ENCODE data around the gene LAMP5.

LAMP5 gene

DNA sequence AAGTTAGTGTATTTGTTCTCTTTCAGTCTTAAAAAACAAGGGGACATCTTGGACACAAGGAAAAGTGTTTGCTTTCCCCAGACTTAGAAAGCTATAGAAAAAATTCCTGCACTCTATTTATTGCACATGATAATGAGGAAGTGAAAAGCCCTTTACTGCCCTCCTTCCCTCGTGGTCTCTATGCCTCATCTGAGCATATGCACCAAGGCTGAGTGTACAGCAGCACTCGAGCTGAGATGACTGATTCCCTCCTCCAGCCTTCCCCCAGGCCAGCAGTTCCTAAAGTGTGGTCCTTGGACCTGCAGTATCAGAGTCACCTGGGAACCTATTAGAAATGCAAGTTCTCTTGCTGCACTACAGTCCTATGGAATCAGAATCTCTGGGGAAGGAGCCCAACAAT lies 14.3 kb upstream of the LAMP5 start:
- DNase-seq (ENCODE audit: low read depth in 3 of 3): no peak

DNA sequence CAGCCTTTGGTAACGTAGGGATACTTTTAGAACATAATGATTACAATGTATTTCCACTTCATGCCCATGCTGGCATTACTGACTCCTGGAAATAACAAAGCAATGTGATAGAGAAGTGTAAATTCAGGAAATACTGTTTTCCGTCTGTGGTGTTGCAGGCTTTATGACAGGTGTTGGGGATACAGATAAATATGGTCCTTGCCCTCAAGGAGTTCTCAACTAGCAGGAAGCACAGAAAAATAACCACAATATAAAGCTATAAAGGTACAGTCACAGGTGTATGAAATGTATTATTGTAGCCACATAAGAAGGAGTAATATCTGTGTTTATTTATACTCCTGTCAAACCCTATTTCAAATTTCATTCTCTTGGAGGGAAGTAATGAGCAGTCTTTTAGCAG lies 12.9 kb upstream of the LAMP5 start:
- no peak for DNase-seq (ENCODE audit: low read depth in 3 of 3)

DNA sequence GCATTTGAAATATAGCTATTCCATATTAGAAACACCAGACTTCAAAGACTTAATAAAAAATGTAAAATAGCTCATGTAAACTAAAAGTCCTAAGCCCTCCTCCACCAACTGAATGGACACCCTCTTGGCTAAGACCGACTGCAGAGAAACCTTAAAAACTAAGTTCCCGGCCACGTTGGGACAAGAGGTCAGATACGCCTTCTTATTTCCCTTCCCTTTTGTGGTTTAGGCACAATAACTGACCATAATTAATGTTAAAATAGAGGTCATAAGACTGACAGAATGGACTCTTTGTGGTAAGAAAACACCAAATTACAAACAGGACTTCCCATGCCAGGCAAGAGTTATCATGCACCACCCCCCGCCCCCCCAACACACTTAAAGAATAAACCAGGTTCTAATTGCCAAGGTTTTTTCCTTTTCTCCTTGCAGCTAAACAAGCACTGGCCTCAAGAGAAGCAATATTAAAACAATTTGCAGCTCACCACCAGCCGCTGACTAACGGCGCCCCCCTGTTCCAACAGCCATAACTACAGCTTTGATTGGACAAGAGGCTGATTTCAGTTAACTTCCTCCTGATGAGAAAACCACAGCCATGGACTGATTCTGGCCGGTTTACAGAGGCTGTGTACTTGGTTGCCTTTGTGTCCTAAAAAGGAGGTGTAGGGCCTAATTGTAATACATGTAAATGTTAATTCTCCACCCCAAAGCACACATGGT lies 10.7 kb upstream of the LAMP5 start:
- no peak for DNase-seq (ENCODE audit: low read depth in 3 of 3)

DNA sequence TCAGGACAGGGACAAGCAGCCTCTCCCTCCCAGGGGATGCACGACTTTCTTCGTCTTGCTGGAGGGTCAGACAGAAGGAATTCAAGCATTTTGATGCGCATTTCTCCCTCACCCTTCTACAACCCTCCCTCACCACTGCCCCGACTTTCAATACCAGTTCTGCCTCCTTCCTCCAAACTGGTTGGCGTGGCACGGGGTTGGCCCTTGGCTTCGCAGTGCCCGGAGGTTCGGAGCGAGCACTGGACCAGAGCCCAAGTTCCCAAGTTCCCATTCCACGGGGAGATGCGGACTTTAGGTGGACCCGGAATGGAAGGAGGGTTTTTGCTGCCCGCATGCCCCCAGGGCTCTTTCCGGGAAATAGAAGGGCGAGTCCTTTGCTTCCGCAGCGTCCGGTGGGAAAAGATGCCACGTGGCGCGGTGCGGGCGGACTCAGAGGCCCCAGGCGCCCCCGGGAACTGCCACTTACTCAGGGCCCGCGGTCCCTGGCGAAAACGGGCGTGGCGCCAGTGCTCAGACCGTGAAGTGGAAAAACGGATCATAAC lies 8.0 kb upstream of the LAMP5 start:
- no peak for DNase-seq (ENCODE audit: low read depth in 3 of 3)

DNA sequence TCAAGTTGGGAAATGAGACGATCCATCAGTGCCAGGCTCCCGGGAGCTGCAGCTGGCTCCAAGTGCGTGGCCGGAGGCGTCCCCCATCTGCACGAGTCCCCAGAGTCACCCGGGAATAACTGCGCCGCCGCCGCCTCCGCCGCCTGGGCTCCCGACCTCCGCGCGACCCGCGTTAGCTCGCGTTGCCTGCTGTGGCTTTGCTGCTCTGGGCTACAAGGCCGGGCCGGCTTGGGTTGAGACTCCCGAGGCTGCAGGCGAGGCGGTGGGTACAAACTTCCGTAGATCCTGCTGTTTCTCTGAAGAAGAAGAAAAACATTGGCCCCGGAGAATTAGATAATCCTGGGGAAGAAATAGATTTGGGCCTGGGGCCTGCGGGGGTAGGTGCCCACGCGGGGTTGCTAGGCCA lies 7.4 kb upstream of the LAMP5 start:
- no peak for DNase-seq (ENCODE audit: low read depth in 3 of 3)

DNA sequence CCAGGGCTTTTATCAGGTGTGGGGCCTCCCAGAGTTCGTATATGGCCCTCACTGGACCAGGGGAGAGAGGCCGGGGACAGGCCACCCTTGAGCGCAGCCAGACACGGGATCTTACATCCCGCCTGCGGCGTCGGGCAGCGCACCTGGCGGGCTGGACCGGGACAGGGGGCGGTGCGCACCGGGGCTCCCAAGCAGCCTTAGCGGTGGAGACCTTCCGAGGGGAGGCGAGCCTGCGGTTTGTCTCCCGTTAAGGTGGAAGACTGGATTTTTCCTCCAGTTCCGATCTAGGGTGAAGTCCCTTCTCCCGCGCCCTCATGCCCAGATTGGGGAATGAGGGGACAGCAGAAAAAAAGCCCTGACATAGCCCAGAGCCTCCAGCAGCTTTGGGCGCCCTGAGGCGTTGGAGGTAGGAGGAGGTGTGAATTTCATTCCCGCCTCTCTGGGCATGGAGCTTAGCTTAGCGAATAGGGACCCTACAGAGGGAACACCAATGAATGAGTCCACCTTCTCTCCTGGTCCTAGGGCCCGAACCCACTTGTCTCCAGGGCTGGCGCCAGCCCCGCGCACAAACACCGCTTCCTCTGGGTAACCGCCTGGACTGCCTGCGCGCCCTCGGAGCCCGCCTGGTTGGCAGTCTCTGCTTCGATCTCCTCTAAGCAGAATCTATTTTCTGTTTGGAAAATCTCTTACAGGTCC lies 6.7 kb upstream of the LAMP5 start:
- DNase-seq (ENCODE audit: low read depth in 3 of 3): no peak

DNA sequence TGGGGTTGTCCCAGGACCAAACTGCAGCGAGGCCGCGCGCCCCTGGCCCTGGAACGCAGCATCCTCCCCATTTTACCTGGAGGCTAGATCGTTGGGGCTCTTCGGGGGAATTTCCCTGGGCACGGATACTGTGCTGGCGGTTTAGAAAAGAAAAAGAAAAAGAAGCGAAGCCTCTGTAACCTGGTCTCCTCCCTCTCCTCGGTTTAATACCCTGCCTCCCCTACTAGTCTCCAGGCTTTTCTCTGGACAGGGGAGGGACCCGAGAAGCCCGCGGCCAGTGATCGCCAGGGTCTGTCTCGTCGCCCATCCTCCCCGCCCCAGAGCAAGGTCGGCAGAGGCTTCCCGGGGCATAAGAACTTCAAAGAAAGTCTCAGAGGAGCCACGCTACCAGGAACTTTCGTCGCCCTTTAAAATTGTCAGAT lies 6.1 kb upstream of the LAMP5 start:
- no peak for DNase-seq (ENCODE audit: low read depth in 3 of 3)

DNA sequence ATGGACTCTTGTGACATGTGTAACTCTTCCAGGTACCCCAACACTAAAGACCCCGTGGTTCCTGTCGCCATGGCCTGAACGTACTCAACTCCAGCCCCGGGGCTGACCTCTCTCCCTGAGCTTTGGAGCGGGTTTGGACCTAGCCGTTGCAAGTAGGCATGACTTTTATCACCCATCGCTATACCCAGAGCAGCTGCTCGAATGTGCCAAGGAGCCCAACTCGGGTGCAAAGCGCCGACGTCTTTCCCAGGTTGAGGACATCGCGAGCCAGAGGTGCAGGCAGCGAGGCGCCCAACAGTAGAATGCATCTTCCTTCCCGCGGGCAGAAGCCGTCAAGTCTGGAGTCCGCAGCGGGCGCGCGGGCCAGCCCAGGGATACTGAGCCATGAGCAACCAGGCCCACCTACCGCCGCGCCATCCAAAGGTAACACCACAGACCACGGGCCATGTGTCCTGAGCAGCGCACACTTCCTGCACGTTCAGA lies 5.7 kb upstream of the LAMP5 start:
- DNase-seq (ENCODE audit: low read depth in 3 of 3): no peak

DNA sequence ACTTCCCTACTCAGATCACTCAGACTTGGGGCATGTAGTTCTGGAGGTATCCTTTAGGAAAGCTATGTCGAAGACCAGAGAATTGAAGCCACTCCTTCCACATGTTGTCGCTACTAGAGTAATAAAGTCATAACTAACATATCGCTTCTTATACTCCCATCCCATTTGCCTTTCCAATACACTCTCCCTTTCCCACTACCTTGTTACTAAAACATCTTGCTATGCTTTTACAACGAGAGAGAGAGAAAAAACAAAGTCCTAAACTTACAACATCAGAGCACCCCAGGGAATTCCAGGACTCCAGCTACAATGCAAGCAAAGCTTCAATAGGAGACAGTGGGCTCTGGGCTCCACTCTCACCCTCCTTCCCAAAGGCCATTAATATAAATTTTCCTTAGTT lies 5.1 kb upstream of the LAMP5 start:
- DNase-seq (ENCODE audit: low read depth in 3 of 3): no peak

DNA sequence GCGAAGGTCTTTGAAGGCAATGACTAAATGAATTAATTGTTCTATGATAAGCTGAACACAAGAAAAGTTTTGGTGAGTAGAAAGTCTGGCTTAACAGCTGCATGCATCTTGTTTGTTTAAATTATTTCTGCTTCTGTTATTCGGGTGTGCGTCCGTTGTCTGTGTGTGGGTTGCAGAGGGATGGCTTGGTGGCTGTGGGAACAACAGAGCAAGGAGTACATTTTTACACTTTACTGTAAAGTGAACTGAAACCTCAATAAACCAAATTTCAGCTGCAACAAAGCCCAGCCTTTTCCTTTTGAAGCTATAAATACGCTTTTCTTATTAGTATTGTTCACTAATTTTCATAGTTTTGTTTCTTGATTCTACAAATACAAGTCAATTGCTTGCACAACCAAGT lies 3.5 kb upstream of the LAMP5 start:
- DNase-seq (ENCODE audit: low read depth in 3 of 3): no peak

DNA sequence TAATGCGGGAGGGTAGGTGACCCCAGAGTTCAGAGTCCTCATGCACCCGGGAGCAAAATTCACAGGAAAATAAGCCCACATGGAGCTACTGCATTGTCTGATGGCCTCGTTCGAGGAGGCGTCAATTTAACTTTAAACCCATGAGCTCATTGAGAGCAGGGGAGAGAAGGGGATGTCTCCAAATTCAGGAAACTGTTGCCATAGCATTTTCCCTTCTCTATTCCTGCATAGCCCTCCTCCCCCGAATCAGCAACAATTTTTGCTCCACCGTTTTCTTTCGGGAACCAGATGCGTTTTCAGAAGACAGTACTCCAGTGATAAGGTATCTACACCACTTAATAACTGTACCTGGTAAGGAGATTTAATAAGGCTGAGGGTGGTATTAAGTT lies 324 bp upstream of the LAMP5 start:
- DNase-seq (ENCODE audit: low read depth in 3 of 3): no peak

DNA sequence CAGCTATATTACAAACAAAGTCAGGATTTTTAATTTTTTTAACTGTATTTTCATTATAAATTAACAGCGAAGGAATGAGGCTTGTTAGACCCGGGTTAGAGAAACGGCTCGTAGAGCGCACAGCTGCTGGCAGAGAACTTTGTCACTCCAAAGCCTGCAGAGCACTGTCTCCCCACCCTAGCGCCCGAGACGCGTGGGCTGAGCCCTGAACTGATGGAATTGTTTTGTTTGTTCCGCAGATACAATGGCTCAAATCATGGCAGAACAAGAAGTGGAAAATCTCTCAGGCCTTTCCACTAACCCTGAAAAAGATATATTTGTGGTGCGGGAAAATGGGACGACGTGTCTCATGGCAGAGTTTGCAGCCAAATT lies 810 bp downstream of the LAMP5 start:
- no peak for DNase-seq (ENCODE audit: low read depth in 3 of 3)

DNA sequence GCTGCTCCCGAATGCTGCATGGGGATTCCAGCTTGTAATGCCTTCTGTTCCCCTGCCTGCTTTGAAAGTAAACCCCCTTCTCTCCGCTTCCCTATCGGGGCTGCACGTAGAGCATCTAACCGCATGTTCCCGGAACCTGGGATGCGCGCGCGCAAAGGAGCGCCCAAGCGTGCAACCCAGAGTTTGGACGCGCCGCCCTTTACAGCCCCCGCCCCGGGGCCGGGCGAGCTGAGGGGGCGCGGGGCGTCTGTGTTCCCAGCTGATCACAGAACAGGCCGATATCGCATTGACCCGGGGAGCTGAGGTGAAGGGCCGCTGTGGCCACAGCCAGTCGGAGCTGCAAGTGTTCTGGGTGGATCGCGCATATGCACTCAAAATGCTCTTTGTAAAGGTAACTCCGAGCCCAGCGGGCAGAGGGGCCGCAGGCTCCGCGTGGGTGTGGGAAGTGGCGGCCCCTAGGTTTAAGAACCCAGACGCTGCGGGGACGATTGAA lies 1.4 kb downstream of the LAMP5 start:
- no peak for DNase-seq (ENCODE audit: low read depth in 3 of 3)

DNA sequence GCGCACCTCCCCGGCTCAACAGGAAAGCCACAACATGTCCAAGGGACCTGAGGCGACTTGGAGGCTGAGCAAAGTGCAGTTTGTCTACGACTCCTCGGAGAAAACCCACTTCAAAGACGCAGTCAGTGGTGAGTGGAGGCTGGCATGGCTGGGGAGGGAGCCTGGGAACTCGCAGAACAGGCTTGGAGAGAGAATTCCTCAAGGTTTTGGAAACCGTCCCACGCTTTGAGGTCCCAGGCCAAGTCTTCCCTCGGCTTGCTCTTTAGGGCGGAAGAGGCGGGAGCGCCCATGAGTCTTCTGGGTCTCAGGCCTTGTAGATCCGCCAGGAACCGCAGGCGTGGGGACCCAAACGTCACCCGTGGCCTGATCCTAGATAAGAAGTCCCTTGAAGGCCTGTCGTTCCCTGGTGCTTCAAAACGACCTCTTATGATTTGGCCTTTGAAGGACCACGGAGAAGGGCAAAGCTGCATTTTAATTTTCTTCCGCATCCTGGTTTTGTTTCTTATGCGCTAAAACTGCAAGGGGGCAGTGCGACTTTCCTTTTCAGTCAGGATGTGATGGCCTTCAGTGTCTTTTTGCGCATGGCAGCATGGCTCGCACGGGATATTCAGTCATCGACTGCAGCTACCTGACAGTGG lies 2.0 kb downstream of the LAMP5 start:
- DNase-seq (ENCODE audit: low read depth in 3 of 3): no peak

DNA sequence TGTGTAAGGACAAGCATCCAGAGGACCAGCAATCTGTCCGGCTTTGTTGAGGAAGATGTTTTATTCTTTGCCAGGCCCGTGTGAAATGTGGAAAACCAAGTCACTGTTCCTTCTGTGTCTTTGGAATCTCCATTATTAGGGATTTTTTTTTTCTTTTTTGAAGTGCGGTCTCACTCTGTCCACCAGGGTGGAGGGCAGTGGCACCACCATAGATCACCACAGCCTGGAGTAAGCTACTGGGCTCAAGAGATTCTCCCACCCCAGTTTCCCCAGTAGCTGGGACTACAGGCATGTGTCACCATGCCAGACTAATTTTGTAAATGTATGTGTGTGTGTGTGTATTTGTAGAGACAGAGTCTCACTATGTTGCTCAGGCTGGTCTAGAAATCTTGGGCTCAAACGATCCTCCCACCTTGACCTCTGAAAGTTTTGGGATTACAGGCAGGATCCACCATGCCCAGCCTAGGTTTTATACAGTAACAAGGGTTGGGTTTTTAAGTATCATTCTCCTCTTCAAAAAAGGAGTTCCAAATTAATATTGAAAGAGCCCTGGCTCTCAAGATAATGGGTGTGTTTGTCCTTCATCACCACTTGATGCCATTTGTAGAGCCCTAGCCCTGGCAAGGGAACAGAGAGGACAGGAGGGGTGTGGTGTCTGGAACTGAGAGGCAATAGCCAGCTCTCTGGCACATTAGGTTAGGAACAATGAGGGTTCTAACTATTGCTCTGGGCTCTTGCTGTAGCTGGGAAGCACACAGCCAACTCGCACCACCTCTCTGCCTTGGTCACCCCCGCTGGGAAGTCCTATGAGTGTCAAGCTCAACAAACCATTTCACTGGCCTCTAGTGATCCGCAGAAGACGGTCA lies 3.1 kb downstream of the LAMP5 start:
- DNase-seq (ENCODE audit: low read depth in 3 of 3): no peak

DNA sequence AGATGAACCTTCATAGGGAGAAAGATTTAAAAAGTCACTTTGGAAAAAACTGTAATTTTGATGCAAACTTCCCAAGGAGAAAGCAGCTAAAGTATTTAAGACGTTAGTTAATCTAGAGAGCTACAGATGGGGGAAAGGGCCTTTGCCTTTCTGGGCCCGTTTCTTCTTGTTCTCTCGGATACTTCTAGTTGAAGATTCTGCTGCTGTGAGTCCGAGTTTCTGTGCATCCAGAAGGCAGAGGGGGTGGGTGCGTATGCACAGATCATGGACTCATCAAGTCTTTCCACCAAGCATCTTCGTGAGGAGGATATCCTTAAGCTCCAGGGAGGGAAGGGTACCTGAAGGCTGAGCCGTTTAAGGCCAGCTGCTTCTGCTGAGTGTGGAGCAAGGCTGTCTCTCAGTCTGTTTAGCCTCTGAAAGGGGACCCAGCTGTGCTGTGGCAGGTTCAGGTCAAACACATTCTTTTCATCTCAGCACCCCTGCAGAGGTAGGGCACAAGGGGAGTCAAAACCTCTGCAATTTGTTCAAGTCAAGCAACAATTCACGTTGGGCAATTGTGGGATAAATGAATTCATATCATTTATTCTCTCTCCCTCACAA lies 4.3 kb downstream of the LAMP5 start:
- no peak for DNase-seq (ENCODE audit: low read depth in 3 of 3)

DNA sequence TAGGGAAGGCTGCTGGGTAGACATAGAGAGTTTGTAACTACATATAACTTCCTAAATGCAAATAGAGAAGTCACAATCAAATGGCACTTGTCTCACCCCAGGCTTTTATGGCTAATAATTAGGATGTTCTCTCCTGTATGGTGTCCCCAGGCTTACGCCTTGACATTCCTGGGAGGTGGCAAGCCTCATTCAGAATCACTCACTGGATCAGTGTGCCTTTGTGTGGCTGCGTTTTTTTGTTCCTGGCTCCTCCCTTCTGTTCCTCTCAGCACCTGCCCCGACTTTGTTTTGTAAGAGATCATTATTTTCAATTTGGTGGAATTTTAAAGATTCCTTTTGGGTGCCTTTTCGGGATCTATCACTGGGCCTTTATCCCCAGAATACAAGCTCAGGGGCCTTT lies 5.7 kb downstream of the LAMP5 start:
- no peak for DNase-seq (ENCODE audit: low read depth in 3 of 3)

DNA sequence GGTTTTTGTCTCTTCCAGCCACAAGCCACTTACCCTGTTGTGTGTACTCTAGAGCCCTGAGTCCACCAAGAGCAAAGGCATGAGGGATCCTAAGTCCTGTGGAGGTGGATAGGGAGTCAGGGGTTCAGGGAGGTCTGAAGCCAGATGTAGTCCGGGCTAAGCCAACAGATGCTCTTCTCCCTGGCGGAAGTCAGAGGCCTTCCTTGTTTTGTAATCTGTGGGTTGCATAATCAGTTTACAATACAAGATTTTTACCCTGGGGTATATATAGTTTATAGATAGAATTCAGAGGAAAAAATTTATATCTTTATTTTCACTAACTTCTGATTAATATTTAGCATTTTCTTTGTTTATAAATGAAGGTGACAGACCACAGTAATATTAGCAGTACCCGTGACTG lies 9.2 kb downstream of the LAMP5 start:
- DNase-seq (ENCODE audit: low read depth in 3 of 3): no peak

DNA sequence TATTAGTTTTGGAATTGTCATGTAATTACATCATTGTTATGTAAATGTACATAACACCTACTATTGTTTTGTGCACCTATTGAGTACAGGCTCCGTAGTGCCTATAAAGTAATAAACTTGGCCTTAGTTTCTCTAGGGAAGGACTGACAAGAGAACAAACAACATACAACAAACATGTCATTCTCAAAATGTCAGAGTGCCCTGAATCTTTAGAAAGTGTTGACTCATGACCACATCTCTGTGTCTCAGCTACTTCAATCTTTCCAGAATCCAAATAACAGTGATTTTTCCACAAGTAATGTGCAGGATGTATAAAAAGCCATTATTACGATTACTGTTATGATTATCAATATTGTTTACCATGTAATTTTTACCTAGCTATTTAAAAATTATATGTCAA lies 17.2 kb downstream of the LAMP5 start:
- DNase-seq (ENCODE audit: low read depth in 3 of 3): no peak

DNA sequence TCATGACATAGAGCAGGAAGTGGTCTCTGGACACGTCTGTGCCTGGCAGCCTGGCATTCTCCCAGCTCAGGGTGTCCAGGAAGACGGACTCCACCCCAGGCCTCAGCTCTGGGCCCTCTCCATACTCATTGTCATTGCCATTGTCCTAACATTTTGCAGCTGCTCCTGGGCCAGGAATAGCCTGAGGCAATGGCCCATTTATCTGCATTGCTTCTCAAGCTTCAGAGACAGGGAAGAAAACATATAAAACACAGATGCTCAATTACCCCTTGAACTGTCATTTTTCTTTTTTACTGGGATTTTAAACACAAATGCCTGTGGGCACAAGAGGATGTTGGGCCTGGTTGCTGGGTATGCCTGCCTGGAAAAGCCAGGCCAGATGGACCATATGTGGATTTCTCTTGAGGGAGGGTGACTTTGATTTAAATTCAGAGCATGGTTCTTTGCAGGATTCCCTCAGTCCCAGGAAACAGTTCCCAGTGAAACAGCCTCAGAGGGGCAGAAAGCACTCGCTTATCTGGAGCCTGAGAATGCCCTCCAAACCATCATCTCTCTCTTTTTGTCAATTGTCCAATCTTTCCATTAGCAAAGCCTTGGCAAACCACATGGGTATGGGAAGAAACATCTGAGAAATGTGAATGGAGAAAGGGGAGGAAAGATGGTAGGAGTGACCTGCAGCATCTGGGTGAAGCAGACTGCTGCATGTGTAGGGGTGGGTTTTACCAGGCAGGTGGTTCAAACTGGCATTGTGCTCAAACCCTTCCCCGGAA lies 17.9 kb downstream of the LAMP5 start:
- no peak for DNase-seq (ENCODE audit: low read depth in 3 of 3)

DNA sequence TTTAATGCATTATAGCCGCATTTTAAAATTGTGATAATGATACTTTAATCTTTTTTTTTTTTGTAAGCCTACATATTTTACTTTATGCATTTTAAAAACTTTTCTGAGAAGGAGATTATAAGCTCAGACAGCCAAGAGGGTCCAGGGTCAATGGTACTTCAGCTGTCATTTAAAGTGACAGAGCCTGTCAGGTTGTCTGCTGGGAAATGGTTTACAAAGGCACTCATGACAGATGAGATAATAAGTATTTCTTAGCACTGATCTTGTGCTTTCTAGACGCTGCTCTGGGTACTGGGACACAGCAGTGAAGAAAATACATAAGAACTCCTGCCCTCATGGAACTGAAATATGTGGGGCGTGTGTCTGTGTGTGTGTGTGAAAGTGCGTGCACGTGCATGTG lies 19.6 kb downstream of the LAMP5 start:
- no peak for DNase-seq (ENCODE audit: low read depth in 3 of 3)

Data from stimulated activated CD4-positive, alpha-beta T cell treated with anti-CD3 and anti-CD28 coated beads, TNF-alpha, amount 100 ng/mL, for 4 hours (primary cell).